Natural killer cell (primary cell): ENCODE results near the gene DSCAML1. TPM values are rescaled to one million over a fixed set of nuclear protein-coding genes. Genes with fewer than 3 reads are reported as not detected.

Experiments used
- ATAC-seq, 3 donors: fragments of 150-1000 bp in 2 of 3; fragments of 200-7000 bp in 1 of 3; cut with Tn5 transposase; 1 replicate in 1 of 3; 2 replicates in 2 of 3; pipeline ENCODE4 v1.10.0; 2021; ENCODE audit warnings: mild to moderate bottlenecking in 2 of 3, moderate library complexity in 2 of 3
- DNase-seq, 2 donors: peaks; one replicate each; pipeline versions ENCODE4 v3.0.0 to v3.0.0-alpha.2; 2013 to 2021; ENCODE audit warnings: mixed read lengths in 1 of 2
- H3K27ac ChIP-seq: one replicate; pipeline ENCODE4 v1.5.1; 2013; ENCODE audit warnings: mild to moderate bottlenecking, low read length
- H3K27me3 ChIP-seq: one replicate; pipeline ENCODE4 v1.6.1; 2013; ENCODE audit warnings: low read length; ENCODE audit not compliant: control insufficient read depth, insufficient read depth
- H3K36me3 ChIP-seq: one replicate; pipeline ENCODE4 v1.6.1; 2013; ENCODE audit warnings: low read length; ENCODE audit not compliant: control insufficient read depth, insufficient read depth
- H3K4me1 ChIP-seq: one replicate; pipeline ENCODE4 v1.6.1; 2013; ENCODE audit warnings: low read length; ENCODE audit not compliant: control insufficient read depth, insufficient read depth
- H3K4me3 ChIP-seq: one replicate; pipeline ENCODE4 v1.5.1; 2013; ENCODE audit warnings: low read length
- H3K9me3 ChIP-seq: one replicate; pipeline ENCODE4 v1.6.1; 2013; ENCODE audit warnings: low read length; ENCODE audit not compliant: control insufficient read depth, insufficient read depth
- H3K27ac Mint-ChIP-seq, 2 donors: one replicate each; pipeline ENCODE4 v1.8.0; 2022; ENCODE audit warnings: mild to moderate bottlenecking in 2 of 2, mixed read lengths in 2 of 2, moderate library complexity in 1 of 2
- H3K27me3 Mint-ChIP-seq, 2 donors: one replicate each; pipeline ENCODE4 v1.8.0; 2022; ENCODE audit warnings: low read depth in 2 of 2, mixed read lengths in 2 of 2
- H3K36me3 Mint-ChIP-seq: one replicate; pipeline ENCODE4 v1.8.0; 2022; ENCODE audit warnings: mixed read lengths
- H3K4me1 Mint-ChIP-seq, 2 donors: one replicate each; pipeline ENCODE4 v1.8.0; 2022; ENCODE audit warnings: mixed read lengths in 2 of 2
- H3K4me3 Mint-ChIP-seq: one replicate; pipeline ENCODE4 v1.8.0; 2022; ENCODE audit warnings: mild to moderate bottlenecking, moderate library complexity, mixed read lengths
- H3K9me3 Mint-ChIP-seq, 2 donors: one replicate each; pipeline ENCODE4 v1.8.0; 2022; ENCODE audit warnings: mixed read lengths in 2 of 2
- CTCF ChIP-seq: fragments of 200-600 bp; IDR thresholded peaks from one replicate; pipeline ENCODE4 v1.8.0; 2022; ENCODE audit warnings: antibody characterized with exemption
- WGBS: methylation state at CpG from one replicate; pipeline ENCODE4 v1.1.7; 2013; ENCODE audit warnings: missing lambda C conversion rate; ENCODE audit not compliant: insufficient coverage; 5-methylcytosine and 5-hydroxymethylcytosine counted together
- intact Hi-C: fragments of 100-400 bp; cut with micrococcal nuclease; formaldehyde crosslinking; loops from one replicate; pipeline ENCODE4 v1.14.2; 2022
- total RNA-seq, 4 donors: library from RNA; stranded (reverse); fragments of 120-200 nt in 1 of 4; gene quantifications; one replicate each; pipeline versions ENCODE4 v1.2.3 to v1.2.4, GENCODE V29; 2013 to 2022

DSCAML1 gene
- total RNA-seq, 3 donors from 2014 or later (not counting 1 experiment from before 2014, with no cell fraction given) = 0.66 TPM; not detected in 2

GRCh38 chr11:117610045-117610444 lies 187.0 kb downstream of the DSCAML1 start:
- Mint-ChIP-seq H3K9me3 (no peaks in the 10 kb centered on the region), H3K4me3 (no peak overlapping the region), H3K27me3 (peaks cover 17 to 44% of the 10 kb centered on the region in 2 donors), H3K27ac (no peak overlapping the region), H3K4me1 (no peaks in the 10 kb centered on the region), H3K36me3 (no peaks in the 10 kb centered on the region)
- Histone ChIP-seq H3K9me3 (no peaks in the 10 kb centered on the region), H3K27me3 (no peaks in the 10 kb centered on the region), H3K27ac (no peak overlapping the region), H3K4me1 (no peaks in the 10 kb centered on the region), H3K36me3 (no peaks in the 10 kb centered on the region), H3K4me3 (no peak overlapping the region)
- ATAC-seq (no peak), DNase-seq (no peak)
- intact Hi-C loops = no loop called here
- TF ChIP-seq CTCF = no peak
- WGBS = 62% methylated on average over 4 of the region's 4 CpGs

- no peaks in the 10 kb centered on the region for H3K27me3 ChIP-seq
- no peaks in the 10 kb centered on the region for H3K36me3 ChIP-seq
- intact Hi-C loops = no loop called here
- 89% methylated on average over 5 of the region's 5 CpGs for WGBS
- Mint-ChIP-seq H3K27me3 (peaks cover 7 to 36% of the 10 kb centered on the region in 2 donors), H3K36me3 (no peaks in the 10 kb centered on the region), H3K9me3 (no peaks in the 10 kb centered on the region), H3K4me1 (no peaks in the 10 kb centered on the region), H3K4me3 (no peak overlapping the region), H3K27ac (no peak overlapping the region)
- TF ChIP-seq CTCF = no peak
- no peaks in the 10 kb centered on the region for H3K9me3 ChIP-seq
- ATAC-seq (no peak), DNase-seq (no peak)
- H3K4me1 ChIP-seq = no peaks in the 10 kb centered on the region
- no peak overlapping the region for H3K27ac ChIP-seq
- no peak overlapping the region for H3K4me3 ChIP-seq
These were observed 189.6 kb downstream of the DSCAML1 start for GRCh38 chr11:117607449-117607848.

- H3K4me1 Mint-ChIP-seq = no peaks in the 10 kb centered on the region
- ATAC-seq = no peak
- 91% methylated on average over 5 of the region's 5 CpGs for WGBS
- no peak for TF ChIP-seq CTCF
- H3K4me1 ChIP-seq = no peaks in the 10 kb centered on the region
- H3K27ac Mint-ChIP-seq = no peak overlapping the region
- H3K9me3 ChIP-seq = no peaks in the 10 kb centered on the region
- no peak overlapping the region for H3K27ac ChIP-seq
- no peak for DNase-seq
- H3K4me3 Mint-ChIP-seq = no peak overlapping the region
- H3K27me3 Mint-ChIP-seq = peaks cover 7 to 40% of the 10 kb centered on the region in 2 donors
- no peaks in the 10 kb centered on the region for H3K27me3 ChIP-seq
- no peaks in the 10 kb centered on the region for H3K36me3 ChIP-seq
- no peak overlapping the region for H3K4me3 ChIP-seq
- intact Hi-C loops = no loop called here
- H3K9me3 Mint-ChIP-seq = no peaks in the 10 kb centered on the region
- no peaks in the 10 kb centered on the region for H3K36me3 Mint-ChIP-seq
These were observed 190.2 kb downstream of the DSCAML1 start for GRCh38 chr11:117606790-117607189.

GRCh38 chr11:117606211-117606610 lies 190.8 kb downstream of the DSCAML1 start:
- Mint-ChIP-seq H3K9me3 (no peaks in the 10 kb centered on the region), H3K4me1 (no peaks in the 10 kb centered on the region), H3K4me3 (no peak overlapping the region), H3K27me3 (peaks cover 7 to 36% of the 10 kb centered on the region in 2 donors), H3K27ac (no peak overlapping the region), H3K36me3 (no peaks in the 10 kb centered on the region)
- 59% methylated on average over 5 of the region's 5 CpGs for WGBS
- TF ChIP-seq CTCF = no peak
- Histone ChIP-seq H3K36me3 (no peaks in the 10 kb centered on the region), H3K27ac (no peak overlapping the region), H3K4me1 (no peaks in the 10 kb centered on the region), H3K27me3 (no peaks in the 10 kb centered on the region), H3K9me3 (no peaks in the 10 kb centered on the region), H3K4me3 (no peak overlapping the region)
- DNase-seq = no peak
- ATAC-seq = no peak
- intact Hi-C loops = no loop called here
